KMS-11 (cell line): ENCODE measurements around the gene HOTAIR.
A peak's percentile ranks its signal among the peaks of the same experiment; 100 is the strongest.

Experiments
- H2AFZ ChIP-seq: fragments of 200-600 bp; sonication (generic); 2 replicates; pipeline ENCODE4 v1.6.1; 2016; ENCODE audit warnings: antibody characterized with exemption, mixed run types, low read depth
- H3K27ac ChIP-seq: fragments of 200-600 bp; sonication (generic); 2 replicates; pipeline ENCODE4 v1.6.1; 2016; ENCODE audit warnings: mild to moderate bottlenecking, mixed run types
- H3K27me3 ChIP-seq: fragments of 200-600 bp; sonication (generic); 2 replicates; pipeline ENCODE4 v1.6.1; 2017; ENCODE audit warnings: mild to moderate bottlenecking, low read depth, mixed run types, moderate library complexity; ENCODE audit not compliant: insufficient read depth
- H3K36me3 ChIP-seq: fragments of 200-600 bp; sonication (generic); 2 replicates; pipeline ENCODE4 v1.6.1; 2017; ENCODE audit warnings: mild to moderate bottlenecking, mixed run types; ENCODE audit not compliant: insufficient read depth
- H3K4me1 ChIP-seq: fragments of 200-600 bp; sonication (generic); 2 replicates; pipeline ENCODE4 v1.6.1; 2016; ENCODE audit warnings: mild to moderate bottlenecking, low read depth, mixed run types; ENCODE audit not compliant: poor library complexity, severe bottlenecking
- H3K4me2 ChIP-seq: fragments of 200-600 bp; sonication (generic); 2 replicates; pipeline ENCODE4 v1.7.0; 2016; ENCODE audit warnings: mild to moderate bottlenecking, mixed run types
- H3K4me3 ChIP-seq: fragments of 200-600 bp; sonication (generic); IDR thresholded peaks from 2 replicates; pipeline ENCODE4 v1.6.1; 2017; ENCODE audit warnings: low read depth, low read length, mixed read lengths; ENCODE audit not compliant: insufficient read depth
- H3K79me2 ChIP-seq: fragments of 200-600 bp; sonication (generic); 2 replicates; pipeline ENCODE4 v1.6.1; 2016; ENCODE audit warnings: low read depth, mixed run types; ENCODE audit not compliant: insufficient read depth
- H3K9ac ChIP-seq: fragments of 200-600 bp; sonication (generic); 2 replicates; pipeline ENCODE4 v1.6.1; 2016; ENCODE audit warnings: mild to moderate bottlenecking, mixed run types
- H4K20me1 ChIP-seq: fragments of 200-600 bp; sonication (generic); 2 replicates; pipeline ENCODE4 v1.6.1; 2016; ENCODE audit warnings: mild to moderate bottlenecking, mixed run types; ENCODE audit not compliant: insufficient read depth
- TF ChIP-seq, protein P1 (sequence below): fragments of 200-600 bp; sonication (generic); conservative IDR thresholded peaks from 2 replicates; pipeline ENCODE4 v1.6.1; 2017; ENCODE audit warnings: low read depth, mild to moderate bottlenecking, antibody characterized with exemption, low read length, moderate library complexity, mixed read lengths

Gene HOTAIR

DNA sequence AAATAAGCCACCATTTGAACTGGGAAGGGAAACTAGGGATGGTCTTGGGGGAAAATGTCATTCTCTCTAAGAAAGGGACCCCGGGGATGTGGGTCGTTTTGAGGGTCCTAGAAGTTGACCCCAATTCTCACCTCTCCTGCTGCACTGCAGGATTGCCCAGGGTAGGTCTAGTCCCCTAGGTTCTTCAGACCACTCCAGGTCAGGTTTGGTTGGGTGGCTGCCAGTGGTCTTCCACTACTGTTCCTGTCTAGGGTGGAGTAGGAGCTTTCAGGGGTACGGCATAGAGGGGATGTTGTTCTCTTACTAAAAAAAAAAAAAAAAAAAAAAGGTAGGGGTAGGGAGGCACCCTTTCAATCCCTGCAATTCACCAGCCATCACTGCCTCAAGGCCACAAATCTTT lies 41.3 kb upstream of the HOTAIR start:
- Histone ChIP-seq H3K4me2 (no peak overlapping the region), H3K9ac (no peak overlapping the region), H3K4me1 (peaks cover 23% of the 10 kb centered on the region), H3K4me3 (no peak overlapping the region), H3K79me2 (no peaks in the 10 kb centered on the region), H2AFZ (no peak overlapping the region), H3K36me3 (no peaks in the 10 kb centered on the region), H3K27ac (no peak overlapping the region), H4K20me1 (no peaks in the 10 kb centered on the region), H3K27me3 (peaks cover 85% of the 10 kb centered on the region)
- TF ChIP-seq, protein P1, sequence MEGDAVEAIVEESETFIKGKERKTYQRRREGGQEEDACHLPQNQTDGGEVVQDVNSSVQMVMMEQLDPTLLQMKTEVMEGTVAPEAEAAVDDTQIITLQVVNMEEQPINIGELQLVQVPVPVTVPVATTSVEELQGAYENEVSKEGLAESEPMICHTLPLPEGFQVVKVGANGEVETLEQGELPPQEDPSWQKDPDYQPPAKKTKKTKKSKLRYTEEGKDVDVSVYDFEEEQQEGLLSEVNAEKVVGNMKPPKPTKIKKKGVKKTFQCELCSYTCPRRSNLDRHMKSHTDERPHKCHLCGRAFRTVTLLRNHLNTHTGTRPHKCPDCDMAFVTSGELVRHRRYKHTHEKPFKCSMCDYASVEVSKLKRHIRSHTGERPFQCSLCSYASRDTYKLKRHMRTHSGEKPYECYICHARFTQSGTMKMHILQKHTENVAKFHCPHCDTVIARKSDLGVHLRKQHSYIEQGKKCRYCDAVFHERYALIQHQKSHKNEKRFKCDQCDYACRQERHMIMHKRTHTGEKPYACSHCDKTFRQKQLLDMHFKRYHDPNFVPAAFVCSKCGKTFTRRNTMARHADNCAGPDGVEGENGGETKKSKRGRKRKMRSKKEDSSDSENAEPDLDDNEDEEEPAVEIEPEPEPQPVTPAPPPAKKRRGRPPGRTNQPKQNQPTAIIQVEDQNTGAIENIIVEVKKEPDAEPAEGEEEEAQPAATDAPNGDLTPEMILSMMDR = no peak

DNA sequence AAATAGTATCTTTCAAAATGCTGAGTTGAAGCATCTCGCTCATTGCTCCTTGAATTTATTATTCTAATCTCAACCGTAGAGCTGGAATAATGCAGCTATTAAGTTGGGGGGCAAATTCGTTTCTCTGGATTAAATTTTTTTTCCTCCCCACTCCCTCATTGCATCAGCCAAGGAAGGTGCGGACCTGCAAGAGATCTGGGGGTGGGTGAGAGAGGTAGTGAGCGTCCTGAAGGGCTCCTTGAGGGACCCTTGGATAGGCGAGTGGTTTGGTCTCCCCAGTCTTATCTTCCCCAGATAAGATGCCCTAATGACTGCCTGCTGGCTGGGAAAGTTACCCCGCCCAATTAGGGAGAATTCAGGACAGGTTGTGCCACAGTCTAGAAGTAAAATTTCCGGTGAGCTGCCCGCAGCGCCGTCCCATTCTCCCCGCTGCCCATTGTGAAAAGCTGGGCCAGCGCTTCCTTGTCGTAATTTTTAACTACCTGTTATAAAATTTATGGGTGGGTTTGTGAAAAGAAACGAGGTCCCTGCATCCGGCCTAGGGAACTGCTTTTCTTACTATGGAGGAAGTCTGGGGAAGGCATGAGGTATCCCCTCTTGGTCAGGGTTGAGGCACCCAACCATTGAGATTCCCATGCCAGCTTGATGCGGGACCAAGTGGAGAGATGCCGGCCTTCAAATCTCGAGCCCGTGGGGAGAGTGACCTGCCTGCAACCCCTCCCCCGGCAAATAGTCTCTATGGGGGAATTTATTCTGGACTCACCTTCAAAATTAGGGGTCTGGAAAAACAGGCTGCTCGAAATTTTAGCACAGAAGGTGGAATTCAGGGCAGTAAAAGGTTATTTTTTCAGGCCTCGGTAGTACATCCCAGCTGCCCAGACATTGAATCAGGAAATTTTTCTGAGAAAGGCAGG lies 40.5 kb upstream of the HOTAIR start:
- no peak overlapping the region for H3K4me2 ChIP-seq
- TF ChIP-seq, protein P1 = no peak
- peaks cover 85% of the 10 kb centered on the region for H3K27me3 ChIP-seq
- no peak overlapping the region for H3K27ac ChIP-seq
- H3K79me2 ChIP-seq = no peaks in the 10 kb centered on the region
- peaks cover 25% of the 10 kb centered on the region for H3K4me1 ChIP-seq
- H3K9ac ChIP-seq = no peak overlapping the region
- H3K36me3 ChIP-seq = no peaks in the 10 kb centered on the region
- no peaks in the 10 kb centered on the region for H4K20me1 ChIP-seq
- no peak overlapping the region for H3K4me3 ChIP-seq
- H2AFZ ChIP-seq = no peak overlapping the region

DNA sequence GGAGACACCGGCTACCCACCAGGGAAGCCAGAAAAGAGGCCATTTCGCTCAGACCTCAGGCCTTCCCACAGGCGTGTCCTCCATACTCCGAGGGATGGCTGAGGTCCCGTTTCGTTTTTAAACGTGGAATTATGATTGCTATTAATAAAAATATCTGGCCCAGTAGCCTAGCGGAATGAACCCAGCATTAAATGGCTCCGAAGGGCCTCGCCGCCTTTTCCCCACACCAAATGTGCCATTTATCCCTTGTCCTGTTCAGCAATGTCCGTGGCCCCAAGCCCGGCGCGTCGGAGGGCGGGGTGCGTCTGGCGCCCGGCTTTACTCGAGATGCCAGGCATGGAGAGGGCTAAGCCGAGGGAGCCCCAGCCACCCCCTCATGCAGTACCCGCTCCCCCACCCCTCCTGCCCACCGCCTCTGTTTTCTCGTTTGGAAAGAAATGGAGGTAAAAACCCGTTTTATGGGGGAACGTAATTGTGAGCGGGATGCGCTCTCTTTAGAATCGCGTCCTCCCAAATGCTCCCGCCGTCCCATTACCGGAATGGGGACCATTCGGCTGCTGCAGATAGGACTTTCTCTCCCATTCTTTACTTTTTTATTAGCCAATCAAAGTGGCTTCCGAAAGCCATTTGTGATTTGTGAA lies 39.7 kb upstream of the HOTAIR start:
- Histone ChIP-seq H3K4me3 (no peak overlapping the region), H3K27me3 (peaks cover 85% of the 10 kb centered on the region), H3K79me2 (no peaks in the 10 kb centered on the region), H3K27ac (no peak overlapping the region), H3K9ac (no peak overlapping the region), H3K36me3 (no peaks in the 10 kb centered on the region), H2AFZ (no peak overlapping the region), H4K20me1 (no peaks in the 10 kb centered on the region), H3K4me1 (peaks cover 25% of the 10 kb centered on the region), H3K4me2 (no peak overlapping the region)
- TF ChIP-seq, protein P1 = no peak

DNA sequence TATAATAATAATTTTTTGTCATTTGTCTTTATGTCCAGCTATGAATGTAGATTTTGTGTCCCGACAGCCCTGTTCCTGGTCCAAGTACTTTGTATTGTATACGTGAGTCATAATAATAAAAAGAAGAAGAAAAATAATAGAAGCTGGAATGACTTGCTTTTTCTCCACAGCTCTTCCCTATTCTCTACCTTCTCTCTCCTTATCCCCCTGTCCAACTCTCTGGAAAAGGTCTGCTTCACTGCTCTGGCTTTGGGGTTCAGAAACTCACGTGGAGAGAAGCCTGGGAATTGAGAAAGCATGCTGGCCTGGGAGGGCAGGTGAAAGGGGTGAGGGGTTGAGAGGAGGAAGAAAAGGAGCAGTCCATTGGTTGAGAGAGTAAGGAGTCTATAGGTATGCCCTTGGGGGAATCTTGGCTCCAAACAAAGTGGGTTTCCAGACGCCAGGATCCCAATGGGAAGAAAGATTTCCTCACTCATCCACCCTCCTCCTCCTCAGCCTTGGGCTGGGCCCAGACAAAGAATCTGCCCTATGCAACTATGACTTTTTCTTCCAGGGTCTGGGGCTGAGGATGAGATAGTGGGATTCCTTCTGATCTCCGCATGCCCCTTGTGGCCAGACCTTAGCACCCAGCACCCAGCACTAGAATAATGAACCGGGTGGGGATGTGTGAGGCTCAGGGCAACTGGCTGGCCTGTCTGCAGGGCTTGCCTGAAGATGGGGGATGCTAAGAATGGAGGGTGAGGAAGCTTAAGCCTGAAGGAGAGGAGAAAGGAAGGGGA lies 38.1 kb upstream of the HOTAIR start:
- H3K36me3 ChIP-seq = no peaks in the 10 kb centered on the region
- H3K9ac ChIP-seq = no peak overlapping the region
- no peak overlapping the region for H2AFZ ChIP-seq
- peaks cover 21% of the 10 kb centered on the region for H3K4me1 ChIP-seq
- H4K20me1 ChIP-seq = no peaks in the 10 kb centered on the region
- H3K27ac ChIP-seq = no peak overlapping the region
- H3K27me3 ChIP-seq = peaks cover 97% of the 10 kb centered on the region
- no peak overlapping the region for H3K4me2 ChIP-seq
- no peak overlapping the region for H3K4me3 ChIP-seq
- H3K79me2 ChIP-seq = no peaks in the 10 kb centered on the region
- TF ChIP-seq, protein P1 = peak; percentile 35
